Kidney (tissue), 22 donors: ENCODE data around the gene BBOX1. TPM values are rescaled to one million over a fixed set of nuclear protein-coding genes. Genes with fewer than 3 reads are reported as not detected.

ENCODE experiments used
- DNase-seq, 5 donors: peaks; one replicate each; pipeline ENCODE4 v3.0.0-alpha.2; 2013 to 2020
- FAIRE-seq: peaks from 2 replicates; lab custom pipeline; 2012; peaks lifted over from hg19 to GRCh38; lab: Jason Lieb, UNC
- H3K27ac ChIP-seq, 2 donors: one replicate each; pipeline ENCODE4 v1.7.0; 2013; ENCODE audit warnings: low read depth in 2 of 2, low read length in 2 of 2, inconsistent platforms in 1 of 2
- H3K27me3 ChIP-seq: one replicate; pipeline ENCODE4 v1.7.1; 2013; ENCODE audit warnings: low read length, inconsistent platforms; ENCODE audit not compliant: control insufficient read depth, insufficient read depth
- H3K36me3 ChIP-seq, 3 donors: one replicate each; pipeline versions ENCODE4 v1.7.0 to v1.7.1; 2013; ENCODE audit warnings: low read length in 3 of 3, control low read depth in 1 of 3, inconsistent platforms in 1 of 3; ENCODE audit not compliant: insufficient read depth in 3 of 3, control insufficient read depth in 2 of 3
- H3K4me1 ChIP-seq, 3 donors: one replicate each; pipeline versions ENCODE4 v1.7.0 to v1.7.1; 2013; ENCODE audit warnings: low read length in 3 of 3, inconsistent platforms in 1 of 3, low read depth in 1 of 3; ENCODE audit not compliant: control insufficient read depth in 2 of 3, insufficient read depth in 2 of 3
- H3K4me3 ChIP-seq, 3 donors: one replicate each; pipeline versions ENCODE4 v1.7.0 to v1.8.1; 2013; ENCODE audit warnings: low read length in 3 of 3, control low read depth in 1 of 3, inconsistent platforms in 1 of 3
- H3K9ac ChIP-seq, 3 donors: one replicate each; pipeline versions ENCODE4 v1.7.0 to v1.7.1; 2013; ENCODE audit warnings: low read length in 3 of 3, control low read depth in 1 of 3, inconsistent platforms in 1 of 3
- H3K9me3 ChIP-seq, 3 donors: one replicate each; pipeline versions ENCODE4 v1.7.0 to v1.7.1; 2013; ENCODE audit warnings: low read length in 3 of 3, control low read depth in 1 of 3, inconsistent platforms in 1 of 3; ENCODE audit not compliant: control insufficient read depth in 2 of 3, insufficient read depth in 1 of 3
- intact Hi-C: fragments of 100-400 bp; cut with DNase I; formaldehyde crosslinking; loops from one replicate; pipeline ENCODE4 v1.11.1; 2022
- long read RNA-seq, 10 donors: library from polyadenylated mRNA in 1 of 10; unstranded in 1 of 10; transcript quantifications; one replicate each; pipeline ENCODE4 v2.0.0 and lab custom pipeline, GENCODE V29; 2021 to 2026
- polyA plus RNA-seq: library from polyadenylated mRNA; stranded (reverse); fragments of 350-450 nt; fragmentation: Illumina TruSeq; extraction: RNeasy Lipid Tissue Mini Kit (QIAGEN cat#74804); gene quantifications from one replicate; pipeline ENCODE4 v1.2.3, GENCODE V29; 2014; ENCODE audit warnings: low read depth, low replicate concordance; ENCODE audit not compliant: insufficient read depth
- total RNA-seq: library from RNA; stranded (reverse); fragmentation: NEBNext Ultra II Directional; extraction: Animal tissue kit (Norgen Biotek cat#: 25700); gene quantifications from one replicate; pipeline ENCODE4 v1.2.1, GENCODE V29; 2021
- TF ChIP-seq, protein P1 (sequence below): IDR thresholded peaks from 3 replicates; pipeline ENCODE4 v1.5.1; 2012; ENCODE audit warnings: mild to moderate bottlenecking, moderate library complexity, borderline replicate concordance; ENCODE audit not compliant: insufficient read depth; ENCODE audit errors: extremely low read depth
- donor health status: control.
- donor health status: control.
- donor health status: control.
- donor health status: control.
- donor health status: control.
- donor health status: DM: yes; HTN: yes; CAD: no.
- donor health status: Normal renal cell carcinoma (clear cell type).

Gene BBOX1, protein sequence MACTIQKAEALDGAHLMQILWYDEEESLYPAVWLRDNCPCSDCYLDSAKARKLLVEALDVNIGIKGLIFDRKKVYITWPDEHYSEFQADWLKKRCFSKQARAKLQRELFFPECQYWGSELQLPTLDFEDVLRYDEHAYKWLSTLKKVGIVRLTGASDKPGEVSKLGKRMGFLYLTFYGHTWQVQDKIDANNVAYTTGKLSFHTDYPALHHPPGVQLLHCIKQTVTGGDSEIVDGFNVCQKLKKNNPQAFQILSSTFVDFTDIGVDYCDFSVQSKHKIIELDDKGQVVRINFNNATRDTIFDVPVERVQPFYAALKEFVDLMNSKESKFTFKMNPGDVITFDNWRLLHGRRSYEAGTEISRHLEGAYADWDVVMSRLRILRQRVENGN
- total RNA-seq = 159 TPM
- 414 TPM for polyA plus RNA-seq
- long read RNA-seq, donor 1, partial matches to known transcripts = 0 of 4 reads
- long read RNA-seq, donor 1, other reads (novel, unspliced or antisense) = 0 of 4 reads
- long read RNA-seq, donor 2, transcript BBOX1-202 (7 exons, 1,596 nt) = major isoform, 22 of 22 reads
- long read RNA-seq, donor 2, partial matches to known transcripts = 0 of 22 reads
- long read RNA-seq, donor 2, other reads (novel, unspliced or antisense) = 0 of 22 reads
- long read RNA-seq, donor 3, transcript BBOX1-202 (7 exons, 1,596 nt) = major isoform, 16 of 26 reads
- long read RNA-seq, donor 3, partial matches to known transcripts = 8 of 26 reads
- long read RNA-seq, donor 3, other reads (novel, unspliced or antisense) = 0 of 26 reads
- long read RNA-seq, donor 4, transcript BBOX1-202 (7 exons, 1,596 nt) = major isoform, 9 of 10 reads
- long read RNA-seq, donor 4, partial matches to known transcripts = 0 of 10 reads
- long read RNA-seq, donor 4, other reads (novel, unspliced or antisense) = 0 of 10 reads
- long read RNA-seq, donor 5, partial matches to known transcripts = 0 of 2 reads
- long read RNA-seq, donor 5, other reads (novel, unspliced or antisense) = 0 of 2 reads
- long read RNA-seq, donor 6, transcript BBOX1-202 (7 exons, 1,596 nt) = major isoform, 35 of 59 reads
- long read RNA-seq, donor 6, partial matches to known transcripts = 23 of 59 reads
- long read RNA-seq, donor 6, other reads (novel, unspliced or antisense) = 0 of 59 reads
- long read RNA-seq, donor 7, transcript BBOX1-202 (7 exons, 1,596 nt) = major isoform, 38 of 128 reads
- long read RNA-seq, donor 7, transcript BBOX1-204 (8 exons, 1,724 nt) = minor isoform, 9 of 128 reads
- long read RNA-seq, donor 7, transcript BBOX1-201 (9 exons, 1,886 nt) = minor isoform, 5 of 128 reads
- long read RNA-seq, donor 7, partial matches to known transcripts = 39 of 128 reads
- long read RNA-seq, donor 7, other reads (novel, unspliced or antisense) = 37 of 128 reads
- long read RNA-seq, donor 8, partial matches to known transcripts = 0 of 4 reads
- long read RNA-seq, donor 8, other reads (novel, unspliced or antisense) = 0 of 4 reads
- long read RNA-seq, donor 9, transcript BBOX1-202 (7 exons, 1,596 nt) = major isoform, 5 of 5 reads
- long read RNA-seq, donor 9, partial matches to known transcripts = 0 of 5 reads
- long read RNA-seq, donor 9, other reads (novel, unspliced or antisense) = 0 of 5 reads
- long read RNA-seq, donor 10, transcript BBOX1-202 (7 exons, 1,596 nt) = major isoform, 9 of 9 reads
- long read RNA-seq, donor 10, partial matches to known transcripts = 0 of 9 reads
- long read RNA-seq, donor 10, other reads (novel, unspliced or antisense) = 0 of 9 reads

GRCh38 chr11:27040302-27041115 is at the start of gene BBOX1:
Gene BBOX1, plus strand, starts transcription at chr11:27040815. Its CDS starts 14,616 bp downstream, at chr11:27055431.
- TF ChIP-seq, protein P1, sequence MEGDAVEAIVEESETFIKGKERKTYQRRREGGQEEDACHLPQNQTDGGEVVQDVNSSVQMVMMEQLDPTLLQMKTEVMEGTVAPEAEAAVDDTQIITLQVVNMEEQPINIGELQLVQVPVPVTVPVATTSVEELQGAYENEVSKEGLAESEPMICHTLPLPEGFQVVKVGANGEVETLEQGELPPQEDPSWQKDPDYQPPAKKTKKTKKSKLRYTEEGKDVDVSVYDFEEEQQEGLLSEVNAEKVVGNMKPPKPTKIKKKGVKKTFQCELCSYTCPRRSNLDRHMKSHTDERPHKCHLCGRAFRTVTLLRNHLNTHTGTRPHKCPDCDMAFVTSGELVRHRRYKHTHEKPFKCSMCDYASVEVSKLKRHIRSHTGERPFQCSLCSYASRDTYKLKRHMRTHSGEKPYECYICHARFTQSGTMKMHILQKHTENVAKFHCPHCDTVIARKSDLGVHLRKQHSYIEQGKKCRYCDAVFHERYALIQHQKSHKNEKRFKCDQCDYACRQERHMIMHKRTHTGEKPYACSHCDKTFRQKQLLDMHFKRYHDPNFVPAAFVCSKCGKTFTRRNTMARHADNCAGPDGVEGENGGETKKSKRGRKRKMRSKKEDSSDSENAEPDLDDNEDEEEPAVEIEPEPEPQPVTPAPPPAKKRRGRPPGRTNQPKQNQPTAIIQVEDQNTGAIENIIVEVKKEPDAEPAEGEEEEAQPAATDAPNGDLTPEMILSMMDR = no peak
- no peaks in the 10 kb centered on the region for H3K27me3 ChIP-seq
- intact Hi-C loops = no loop called here
- H3K4me1 ChIP-seq = peaks cover 0 to 8% (median 5%) of the 10 kb centered on the region in 3 donors
- DNase-seq (peak in 3 of 5 donors; percentile 34 to 91 (median 43)), FAIRE-seq (no peak)
- no peaks in the 10 kb centered on the region for H3K36me3 ChIP-seq
- H3K9me3 ChIP-seq = peaks cover 0 to 5% (median 0%) of the 10 kb centered on the region in 3 donors
- no peak within 1 kb of the TSS for H3K27ac ChIP-seq
- H3K9ac ChIP-seq = no peak within 1 kb of the TSS
- no peak within 1 kb of the TSS for H3K4me3 ChIP-seq

DNA sequence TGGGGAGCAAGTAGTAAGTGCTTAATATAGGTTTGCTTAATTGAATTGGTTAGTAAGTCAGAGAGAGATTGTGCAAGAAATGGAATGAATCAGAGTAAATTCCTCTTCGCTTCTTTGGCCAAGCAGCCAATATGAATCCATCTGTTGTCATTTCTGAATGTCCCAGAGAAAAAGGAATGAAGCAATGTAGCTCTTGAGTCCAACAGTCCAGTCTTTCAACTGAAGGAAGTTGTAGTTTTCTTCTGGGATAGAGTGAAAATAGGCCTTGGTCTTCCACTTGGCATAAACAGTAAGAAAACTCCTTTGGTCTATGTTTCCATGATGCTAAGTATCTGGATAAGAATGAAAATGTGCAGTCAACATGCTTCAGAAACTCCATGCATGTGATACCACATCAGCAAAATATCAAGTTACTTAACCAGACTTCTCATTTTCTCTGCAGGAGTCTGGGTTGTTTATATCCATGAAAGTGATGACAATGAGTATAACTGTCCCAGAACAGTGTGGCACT is 48.5 kb upstream of the BBOX1 start:
- peaks cover 0 to 8% (median 0%) of the 10 kb centered on the region in 3 donors for H3K4me1 ChIP-seq
- no peak overlapping the region for H3K4me3 ChIP-seq
- no peak for FAIRE-seq
- TF ChIP-seq, protein P1 = no peak
- intact Hi-C loops = no loop called here
- no peak overlapping the region for H3K9ac ChIP-seq
- no peaks in the 10 kb centered on the region for H3K36me3 ChIP-seq
- no peaks in the 10 kb centered on the region for H3K27me3 ChIP-seq
- H3K27ac ChIP-seq = no peak overlapping the region
- no peaks in the 10 kb centered on the region for H3K9me3 ChIP-seq
- DNase-seq = no peak
